ENCODE data around the gene RNF39. TPM values are rescaled to one million over a fixed set of nuclear protein-coding genes. Genes with fewer than 3 reads are reported as not detected.

The RNF39 gene
- total RNA-seq, 4 donors from 2014 or later, result 0.27 to 0.95 TPM; not detected in 2

DNA sequence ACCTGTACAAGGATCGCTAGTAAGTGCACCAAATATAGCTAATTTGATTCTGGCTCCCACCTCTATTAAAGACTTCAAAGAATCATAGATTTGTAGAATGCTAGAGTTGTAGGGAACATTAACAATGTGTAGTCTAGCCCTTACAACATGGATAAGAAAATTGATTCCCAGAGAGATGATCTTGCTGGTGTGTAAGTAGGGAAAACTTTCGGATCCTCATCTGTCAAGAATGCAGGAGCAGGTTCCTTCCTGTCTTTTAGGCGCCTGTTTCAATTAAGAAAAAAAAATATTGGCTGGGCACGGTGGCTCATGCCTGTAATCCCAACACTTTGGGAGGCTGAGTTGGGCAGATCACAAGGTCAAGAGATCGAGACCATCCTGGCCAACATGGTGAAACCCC lies 12.3 kb upstream of the RNF39 start:
- no peaks in the 10 kb centered on the region for H3K36me3 ChIP-seq
- no peaks in the 10 kb centered on the region for H3K9me3 ChIP-seq
- H3K27me3 ChIP-seq, result peaks cover 51% of the 10 kb centered on the region
- 62 to 85% methylated on average over 2 to 5 of the region's 5 CpGs for WGBS, 2 donors (ENCODE audit: low coverage in 1 of 2)
- no peak overlapping the region for H3K27ac ChIP-seq
- intact Hi-C loops (cut with DNase I; ENCODE audit: low total_unique reads), result no loop called here
- in situ Hi-C loops (cut with MboI; ENCODE audit: low pct_ligation_motif_present in 1 of 4, low pct_unique_long_range_greater_than_20kb in 1 of 4, low sequenced_read_pairs in 3 of 4), result no loop called here
- no peak overlapping the region for H3K4me3 ChIP-seq
- no peak for TF ChIP-seq POLR2A (IDR thresholded peaks at IDR 0.05)
- no peak for TF ChIP-seq POLR2AphosphoS5 (IDR thresholded peaks at IDR 0.05)
- no peak for TF ChIP-seq EP300 (IDR thresholded peaks at IDR 0.05; ENCODE audit: low read depth)
- TF ChIP-seq, protein P1, sequence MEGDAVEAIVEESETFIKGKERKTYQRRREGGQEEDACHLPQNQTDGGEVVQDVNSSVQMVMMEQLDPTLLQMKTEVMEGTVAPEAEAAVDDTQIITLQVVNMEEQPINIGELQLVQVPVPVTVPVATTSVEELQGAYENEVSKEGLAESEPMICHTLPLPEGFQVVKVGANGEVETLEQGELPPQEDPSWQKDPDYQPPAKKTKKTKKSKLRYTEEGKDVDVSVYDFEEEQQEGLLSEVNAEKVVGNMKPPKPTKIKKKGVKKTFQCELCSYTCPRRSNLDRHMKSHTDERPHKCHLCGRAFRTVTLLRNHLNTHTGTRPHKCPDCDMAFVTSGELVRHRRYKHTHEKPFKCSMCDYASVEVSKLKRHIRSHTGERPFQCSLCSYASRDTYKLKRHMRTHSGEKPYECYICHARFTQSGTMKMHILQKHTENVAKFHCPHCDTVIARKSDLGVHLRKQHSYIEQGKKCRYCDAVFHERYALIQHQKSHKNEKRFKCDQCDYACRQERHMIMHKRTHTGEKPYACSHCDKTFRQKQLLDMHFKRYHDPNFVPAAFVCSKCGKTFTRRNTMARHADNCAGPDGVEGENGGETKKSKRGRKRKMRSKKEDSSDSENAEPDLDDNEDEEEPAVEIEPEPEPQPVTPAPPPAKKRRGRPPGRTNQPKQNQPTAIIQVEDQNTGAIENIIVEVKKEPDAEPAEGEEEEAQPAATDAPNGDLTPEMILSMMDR (IDR thresholded peaks at IDR 0.05), result no peak
- no peak for DNase-seq
- peaks cover 0 to 12% (median 3%) of the 10 kb centered on the region in 4 donors for H3K4me1 ChIP-seq

DNA sequence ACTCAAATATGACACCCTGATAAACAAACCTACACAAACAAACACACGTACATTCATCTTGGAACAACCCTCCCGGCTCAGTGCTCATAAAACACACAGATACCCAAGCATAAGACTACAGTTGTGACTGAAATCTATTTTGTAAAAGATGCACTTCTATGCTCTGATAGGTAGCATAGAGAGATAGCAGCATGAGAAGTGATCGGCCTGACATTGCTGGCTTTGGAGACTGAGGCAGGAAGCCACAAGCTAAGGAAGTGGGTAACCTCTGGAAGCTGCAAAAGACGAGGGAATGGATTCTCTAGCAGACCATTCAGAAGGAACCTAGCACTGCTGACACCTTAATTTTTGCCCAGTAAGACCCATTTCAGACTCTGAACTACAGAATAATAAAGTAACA lies 1.6 kb upstream of the RNF39 start:
- Histone ChIP-seq H3K4me1 (peaks cover 12 to 27% (median 22%) of the 10 kb centered on the region in 4 donors), H3K27ac (no peak overlapping the region), H3K36me3 (no peaks in the 10 kb centered on the region), H3K4me3 (no peak overlapping the region), H3K27me3 (peaks cover 76% of the 10 kb centered on the region), H3K9me3 (no peaks in the 10 kb centered on the region)
- intact Hi-C loops (cut with DNase I; ENCODE audit: low total_unique reads), result no loop called here
- no peak for DNase-seq
- TF ChIP-seq POLR2AphosphoS5 (IDR thresholded peaks at IDR 0.05) (no peak), EP300 (IDR thresholded peaks at IDR 0.05; ENCODE audit: low read depth) (no peak)
- 41 to 47% methylated on average over 4 of the region's 4 CpGs for WGBS, 2 donors (ENCODE audit: low coverage in 1 of 2)
- in situ Hi-C loops (cut with MboI; ENCODE audit: low pct_ligation_motif_present in 1 of 4, low pct_unique_long_range_greater_than_20kb in 1 of 4, low sequenced_read_pairs in 3 of 4), result no loop called here

DNA sequence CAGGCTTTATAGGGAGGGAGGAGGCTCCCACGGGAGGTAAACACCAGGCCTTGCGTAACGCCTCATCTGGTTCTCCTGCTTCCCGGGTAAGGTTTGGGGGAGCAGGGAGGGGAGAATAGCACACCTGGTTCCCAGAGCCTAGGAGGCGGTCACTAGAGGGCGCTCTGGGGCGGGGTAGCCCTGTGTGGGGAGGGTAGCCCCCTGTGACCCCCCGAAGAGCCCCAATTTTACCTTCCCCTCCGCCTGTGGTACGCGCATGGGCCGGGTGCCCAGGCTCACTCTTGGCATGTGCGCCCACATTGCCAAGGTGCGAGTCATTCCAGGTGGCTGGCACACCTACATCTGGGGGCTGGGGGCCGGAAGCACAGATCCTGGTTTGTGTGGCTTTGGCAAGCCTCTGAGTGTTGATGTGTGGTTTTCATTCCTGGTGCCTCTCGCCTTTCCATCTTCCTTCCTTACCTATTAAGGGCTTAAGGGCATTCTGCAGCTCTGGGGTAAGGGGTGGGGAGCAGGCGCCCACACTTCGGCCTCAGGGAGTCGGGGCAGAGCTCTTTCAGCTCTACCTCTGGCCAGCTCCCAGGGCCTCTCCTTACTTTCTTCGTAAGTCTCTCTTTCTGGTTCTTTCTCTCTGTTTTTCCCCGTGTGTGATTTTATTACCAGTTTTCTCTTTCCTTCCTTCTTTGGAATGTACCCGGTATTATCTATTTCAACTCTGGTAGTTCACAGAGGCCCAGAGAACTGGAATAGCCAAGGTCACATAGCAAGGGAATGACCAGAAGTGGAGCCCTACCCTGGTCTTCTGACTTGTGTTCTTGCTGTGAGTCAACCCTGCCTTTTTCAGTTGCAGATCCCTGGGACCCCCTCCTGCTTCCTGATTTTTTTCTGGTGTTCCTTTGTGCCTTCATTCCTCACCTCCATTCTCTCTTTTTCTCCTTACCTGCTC lies 492 bp upstream of the RNF39 start:
- Histone ChIP-seq H3K27ac (no peak overlapping the region), H3K4me3 (peak overlapping the region in 1 of 4 donors; percentile 33), H3K27me3 (peaks cover 88% of the 10 kb centered on the region), H3K36me3 (no peaks in the 10 kb centered on the region), H3K4me1 (peaks cover 12 to 32% (median 26%) of the 10 kb centered on the region in 4 donors), H3K9me3 (no peaks in the 10 kb centered on the region)
- no peak for TF ChIP-seq POLR2AphosphoS5 (IDR thresholded peaks at IDR 0.05)
- no peak for TF ChIP-seq POLR2A (IDR thresholded peaks at IDR 0.05)
- TF ChIP-seq, protein P1 (IDR thresholded peaks at IDR 0.05), result peak in 4 of 5 experiments; percentile 9 to 33 (median 25)
- no peak for TF ChIP-seq EP300 (IDR thresholded peaks at IDR 0.05; ENCODE audit: low read depth)
- intact Hi-C loops (cut with DNase I; ENCODE audit: low total_unique reads), result no loop called here
- peak; percentile 42 for DNase-seq
- 38 to 56% methylated on average over 6 to 18 of the region's 22 CpGs for WGBS, 2 donors (ENCODE audit: low coverage in 1 of 2)
- in situ Hi-C loops (cut with MboI; ENCODE audit: low pct_ligation_motif_present in 1 of 4, low pct_unique_long_range_greater_than_20kb in 1 of 4, low sequenced_read_pairs in 3 of 4), result no loop called here

DNA sequence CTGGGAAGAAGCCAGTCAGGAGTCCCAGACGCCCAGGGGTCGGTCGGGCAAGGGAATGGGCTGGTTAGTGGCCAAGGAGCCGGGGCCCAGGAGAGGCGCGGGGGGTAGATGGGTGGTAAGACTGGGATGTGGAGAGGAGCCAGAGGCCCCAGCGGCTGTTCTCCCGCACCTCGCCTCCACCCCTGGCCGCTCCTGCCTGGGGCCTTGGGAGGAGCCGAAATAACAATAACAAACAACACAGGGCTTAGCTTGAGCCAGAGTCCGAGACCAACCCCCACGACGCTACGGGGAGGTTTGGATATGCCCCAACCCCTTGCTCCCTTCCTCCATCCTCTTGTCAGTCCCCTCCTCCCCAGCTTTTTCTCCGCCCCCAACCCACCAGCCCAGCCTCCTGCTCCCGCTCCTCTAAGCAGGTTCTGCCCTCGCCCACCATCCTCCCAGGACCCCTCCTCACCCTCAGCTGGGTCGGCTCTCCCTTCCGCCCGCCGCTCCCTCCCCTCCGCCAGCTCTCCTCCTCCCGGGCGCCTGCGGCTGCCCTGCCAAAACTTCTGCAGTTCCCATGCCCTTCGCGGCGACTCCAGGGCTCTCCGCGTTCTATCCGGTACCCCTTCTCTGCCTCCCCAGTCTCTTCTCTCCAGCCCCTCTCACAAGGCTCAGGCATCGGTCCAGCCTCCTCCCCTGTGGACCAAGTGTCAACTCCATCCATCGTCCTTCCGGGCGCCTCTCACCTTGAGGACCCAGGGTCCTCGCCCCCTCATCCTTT lies 1.1 kb downstream of the RNF39 start:
- DNase-seq, result no peak
- intact Hi-C loops (cut with DNase I; ENCODE audit: low total_unique reads) (no loop called here), in situ Hi-C loops (cut with MboI; ENCODE audit: low pct_ligation_motif_present in 1 of 4, low pct_unique_long_range_greater_than_20kb in 1 of 4, low sequenced_read_pairs in 3 of 4) (no loop called here)
- TF ChIP-seq, protein P1 (IDR thresholded peaks at IDR 0.05), result no peak
- TF ChIP-seq EP300 (IDR thresholded peaks at IDR 0.05; ENCODE audit: low read depth) (no peak), POLR2AphosphoS5 (IDR thresholded peaks at IDR 0.05) (no peak), POLR2A (IDR thresholded peaks at IDR 0.05) (no peak)
- Histone ChIP-seq H3K9me3 (no peaks in the 10 kb centered on the region), H3K4me1 (peaks cover 12 to 35% (median 29%) of the 10 kb centered on the region in 4 donors), H3K4me3 (peak overlapping the region in 2 of 4 donors; percentile 25 to 33), H3K27me3 (peaks cover 88% of the 10 kb centered on the region), H3K36me3 (peaks cover 0 to under 1% (median 0%) of the 10 kb centered on the region in 4 donors), H3K27ac (no peak overlapping the region)
- WGBS, 2 donors (ENCODE audit: low coverage in 1 of 2), result 5 to 9% methylated on average over 21 to 37 of the region's 37 CpGs

Data from transverse colon (tissue), 4 donors.